HEK293T (cell line): ENCODE results near the gene LIN7A.

Experiments
- CTCF ChIA-PET: fragments of 350-600 bp; formaldehyde crosslinking; extraction: SDS; loops from one replicate; lab custom pipeline; 2021; ENCODE audit warnings: antibody characterized with exemption, inconsistent platforms; lab: Yijun Ruan, JAX
- POLR2A ChIA-PET: fragments of 350-600 bp; formaldehyde crosslinking; extraction: SDS; loops from one replicate; lab custom pipeline; 2020; ENCODE audit warnings: antibody characterized with exemption, inconsistent platforms; lab: Yijun Ruan, JAX
- DNase-seq: peaks from one replicate; pipeline ENCODE4 v3.0.0; 2012; ENCODE audit warnings: mixed read lengths; ENCODE audit errors: extremely low spot score
- ARNT ChIP-seq: fragments of 450-650 bp; IDR thresholded peaks from 2 replicates; pipeline ENCODE4 v1.6.1; 2017; ENCODE audit warnings: mild to moderate bottlenecking
- BHLHE40 ChIP-seq: fragments of 450-650 bp; IDR thresholded peaks from 2 replicates; pipeline ENCODE4 v1.6.1; 2016; ENCODE audit warnings: mild to moderate bottlenecking, moderate library complexity, borderline replicate concordance
- CTBP1 ChIP-seq: fragments of 450-650 bp; IDR thresholded peaks from 2 replicates; pipeline ENCODE4 v1.6.1; 2016; ENCODE audit warnings: borderline replicate concordance
- ELF4 ChIP-seq: fragments of 450-650 bp; IDR thresholded peaks from 2 replicates; pipeline ENCODE4 v1.6.1; 2017; ENCODE audit warnings: antibody characterized with exemption
- FOXA1 ChIP-seq: fragments of 450-650 bp; IDR thresholded peaks from 2 replicates; pipeline ENCODE4 v1.6.1; 2016; ENCODE audit warnings: mild to moderate bottlenecking
- FOXK2 ChIP-seq: fragments of 450-650 bp; IDR thresholded peaks from 2 replicates; pipeline ENCODE4 v1.6.1; 2016; ENCODE audit warnings: mild to moderate bottlenecking
- FOXM1 ChIP-seq: fragments of 450-650 bp; IDR thresholded peaks from 2 replicates; pipeline ENCODE4 v1.6.1; 2017; ENCODE audit warnings: mild to moderate bottlenecking, borderline replicate concordance
- HDGF ChIP-seq: fragments of 450-650 bp; IDR thresholded peaks from 2 replicates; pipeline ENCODE4 v1.6.1; 2017; ENCODE audit warnings: antibody characterized with exemption, borderline replicate concordance
- L3MBTL2 ChIP-seq: fragments of 450-650 bp; conservative IDR thresholded peaks from 2 replicates; pipeline ENCODE4 v1.6.1; 2016; ENCODE audit warnings: mild to moderate bottlenecking
- LEF1 ChIP-seq: fragments of 450-650 bp; IDR thresholded peaks from 2 replicates; pipeline ENCODE4 v1.6.1; 2017; ENCODE audit warnings: mild to moderate bottlenecking, borderline replicate concordance
- NFRKB ChIP-seq: fragments of 450-650 bp; IDR thresholded peaks from 2 replicates; pipeline ENCODE4 v1.6.1; 2016; ENCODE audit warnings: mild to moderate bottlenecking, moderate library complexity
- SP1 ChIP-seq: fragments of 450-650 bp; IDR thresholded peaks from 2 replicates; pipeline ENCODE4 v1.6.1; 2017
- SUZ12 ChIP-seq: fragments of 450-650 bp; IDR thresholded peaks from 2 replicates; pipeline ENCODE4 v1.6.1; 2016; ENCODE audit warnings: mild to moderate bottlenecking
- TARDBP ChIP-seq: fragments of 450-650 bp; IDR thresholded peaks from 2 replicates; pipeline ENCODE4 v1.6.1; 2016
- ZNF384 ChIP-seq: fragments of 450-650 bp; IDR thresholded peaks from 2 replicates; pipeline ENCODE4 v1.6.1; 2016
- TF ChIP-seq, protein P1 (sequence below): fragments of 450-650 bp; IDR thresholded peaks from 2 replicates; pipeline ENCODE4 v1.6.1; 2016

The LIN7A gene

DNA sequence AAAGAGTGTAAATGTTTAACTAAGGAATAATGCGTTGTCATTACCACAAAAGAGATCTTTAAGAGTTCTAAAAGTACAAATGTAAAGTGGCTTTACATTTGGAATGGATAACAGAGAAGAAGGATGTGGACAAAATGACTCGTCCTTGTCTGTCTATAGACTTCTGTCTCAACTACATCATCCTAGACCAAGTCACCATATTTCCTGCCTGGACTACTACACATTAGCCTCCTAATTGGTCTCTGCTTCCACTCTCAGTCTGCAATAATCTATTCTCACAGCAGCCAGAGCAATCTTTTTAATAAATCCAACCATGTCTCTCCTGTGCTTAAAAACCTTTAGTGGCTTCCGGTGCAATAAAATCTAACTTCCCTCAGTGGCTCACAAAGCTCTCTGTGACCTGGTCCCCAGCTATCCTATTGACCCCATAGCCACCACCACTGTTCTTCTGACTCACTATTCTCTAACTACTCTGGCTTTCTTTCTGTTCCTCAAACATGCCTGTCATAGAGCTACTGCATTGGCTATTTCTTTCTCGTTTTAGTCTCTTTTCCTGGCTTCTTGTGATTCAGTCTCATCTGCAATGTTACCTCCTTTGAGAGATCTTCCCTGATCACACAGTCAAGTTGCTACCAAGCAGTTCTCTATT is 130.0 kb downstream of the LIN7A start:
- DNase-seq, result no peak
- CTCF ChIA-PET, result no interaction called here
- POLR2A ChIA-PET, result no interaction called here
- TF ChIP-seq FOXM1 (no peak), BHLHE40 (no peak), SP1 (no peak), ARNT (no peak), FOXA1 (no peak), FOXK2 (no peak), ELF4 (no peak), HDGF (no peak), SUZ12 (no peak), LEF1 (no peak), NFRKB (no peak), L3MBTL2 (no peak), CTBP1 (no peak), ZNF384 (no peak), TARDBP (no peak)
- TF ChIP-seq, protein P1, sequence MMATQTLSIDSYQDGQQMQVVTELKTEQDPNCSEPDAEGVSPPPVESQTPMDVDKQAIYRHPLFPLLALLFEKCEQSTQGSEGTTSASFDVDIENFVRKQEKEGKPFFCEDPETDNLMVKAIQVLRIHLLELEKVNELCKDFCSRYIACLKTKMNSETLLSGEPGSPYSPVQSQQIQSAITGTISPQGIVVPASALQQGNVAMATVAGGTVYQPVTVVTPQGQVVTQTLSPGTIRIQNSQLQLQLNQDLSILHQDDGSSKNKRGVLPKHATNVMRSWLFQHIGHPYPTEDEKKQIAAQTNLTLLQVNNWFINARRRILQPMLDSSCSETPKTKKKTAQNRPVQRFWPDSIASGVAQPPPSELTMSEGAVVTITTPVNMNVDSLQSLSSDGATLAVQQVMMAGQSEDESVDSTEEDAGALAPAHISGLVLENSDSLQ, result no peak

DNA sequence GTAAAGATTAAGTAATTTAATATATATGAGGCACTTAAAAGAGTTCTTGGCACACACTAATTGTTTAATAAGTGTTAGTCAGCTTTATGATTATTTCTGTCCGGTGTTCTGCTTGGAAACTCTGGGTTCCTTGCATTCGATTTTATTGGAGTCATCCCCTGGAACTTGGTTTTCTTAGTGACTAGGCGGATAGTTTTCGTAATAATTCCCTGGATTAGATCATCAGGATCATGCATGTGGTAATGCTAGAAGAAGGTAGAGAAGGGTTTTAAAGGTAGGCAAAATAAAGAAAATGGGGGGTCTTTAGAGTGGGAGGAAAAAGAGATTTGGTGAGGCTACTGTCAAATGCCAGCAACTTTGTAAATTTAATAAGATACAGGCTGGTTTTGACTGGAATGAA is 132.6 kb downstream of the LIN7A start:
- TF ChIP-seq HDGF (no peak), SP1 (no peak), FOXA1 (no peak), L3MBTL2 (no peak), ZNF384 (no peak), ELF4 (no peak), FOXM1 (no peak), SUZ12 (no peak), BHLHE40 (no peak), FOXK2 (no peak), NFRKB (no peak), LEF1 (no peak), CTBP1 (no peak), ARNT (no peak), TARDBP (no peak)
- TF ChIP-seq, protein P1, result no peak
- CTCF ChIA-PET, result no interaction called here
- POLR2A ChIA-PET, result no interaction called here
- DNase-seq, result no peak

DNA sequence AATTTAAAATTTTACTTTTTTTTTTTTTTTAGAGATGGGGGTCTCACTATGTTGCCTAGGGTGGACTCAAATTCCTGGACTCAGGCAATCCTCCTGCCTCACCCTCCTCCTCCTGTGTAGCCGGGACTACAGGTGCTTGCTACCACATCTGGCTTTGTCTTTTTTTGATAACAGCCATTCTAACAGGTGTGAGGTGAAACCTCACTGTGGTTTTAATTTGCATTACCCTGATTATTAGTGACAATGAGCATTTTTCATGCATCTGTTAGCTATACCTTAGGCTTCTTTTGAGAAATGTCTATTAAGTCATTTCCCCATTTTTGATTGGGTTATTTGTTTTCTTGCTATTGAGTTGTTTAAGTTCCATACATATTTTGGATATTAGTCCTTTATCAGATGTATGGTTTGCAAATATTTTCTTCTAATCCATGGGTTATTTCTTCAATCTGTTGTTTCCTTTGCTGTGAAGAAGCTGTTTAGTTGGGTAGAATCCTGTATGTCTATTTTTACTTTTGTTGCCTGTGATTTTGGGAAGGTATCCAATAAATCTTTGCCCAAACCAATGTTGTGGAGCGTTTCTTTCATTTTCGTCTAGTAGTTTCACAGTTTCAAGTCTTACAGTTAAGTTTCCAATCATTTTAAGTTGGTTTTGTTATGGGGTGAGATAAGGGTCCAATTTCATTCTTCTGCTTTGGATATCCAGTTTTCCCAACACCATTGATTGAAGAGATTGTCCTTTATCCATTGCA is 134.9 kb downstream of the LIN7A start:
- no peak for DNase-seq
- POLR2A ChIA-PET, result no interaction called here
- CTCF ChIA-PET, result no interaction called here
- TF ChIP-seq, protein P1, result no peak
- TF ChIP-seq SP1 (no peak), SUZ12 (no peak), FOXM1 (no peak), FOXA1 (no peak), CTBP1 (no peak), ELF4 (no peak), TARDBP (no peak), ARNT (no peak), BHLHE40 (no peak), ZNF384 (no peak), L3MBTL2 (no peak), FOXK2 (no peak), NFRKB (no peak), LEF1 (no peak), HDGF (no peak)

DNA sequence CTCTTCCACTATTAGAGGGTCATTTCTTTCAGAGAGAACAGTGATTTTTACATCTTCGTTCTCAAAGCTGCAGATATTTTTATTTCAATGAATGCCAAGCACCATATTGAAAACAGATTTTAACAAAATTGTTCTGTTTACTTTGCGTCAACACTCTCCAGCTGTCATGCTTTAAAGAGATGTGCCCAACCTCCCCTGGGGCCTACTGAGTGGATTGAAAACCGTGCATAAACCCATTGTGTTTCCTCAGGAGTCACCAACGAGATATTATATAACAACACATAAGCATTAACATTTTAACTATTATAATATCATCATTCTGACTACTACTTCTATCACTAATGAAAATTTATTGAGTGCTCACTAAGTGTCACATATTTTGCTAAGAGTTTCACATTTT is 139.5 kb downstream of the LIN7A start:
- no peak for TF ChIP-seq ELF4
- no peak for TF ChIP-seq TARDBP
- no peak for TF ChIP-seq HDGF
- no peak for TF ChIP-seq SUZ12
- no peak for TF ChIP-seq SP1
- no peak for TF ChIP-seq BHLHE40
- TF ChIP-seq FOXM1, result no peak
- no peak for TF ChIP-seq ZNF384
- TF ChIP-seq CTBP1, result no peak
- no peak for TF ChIP-seq L3MBTL2
- no peak for TF ChIP-seq ARNT
- no peak for TF ChIP-seq NFRKB
- TF ChIP-seq FOXK2, result no peak
- TF ChIP-seq FOXA1, result no peak
- TF ChIP-seq, protein P1, result no peak
- TF ChIP-seq LEF1, result no peak
- no peak for DNase-seq
- POLR2A ChIA-PET, result no interaction called here
- CTCF ChIA-PET, result no interaction called here

DNA sequence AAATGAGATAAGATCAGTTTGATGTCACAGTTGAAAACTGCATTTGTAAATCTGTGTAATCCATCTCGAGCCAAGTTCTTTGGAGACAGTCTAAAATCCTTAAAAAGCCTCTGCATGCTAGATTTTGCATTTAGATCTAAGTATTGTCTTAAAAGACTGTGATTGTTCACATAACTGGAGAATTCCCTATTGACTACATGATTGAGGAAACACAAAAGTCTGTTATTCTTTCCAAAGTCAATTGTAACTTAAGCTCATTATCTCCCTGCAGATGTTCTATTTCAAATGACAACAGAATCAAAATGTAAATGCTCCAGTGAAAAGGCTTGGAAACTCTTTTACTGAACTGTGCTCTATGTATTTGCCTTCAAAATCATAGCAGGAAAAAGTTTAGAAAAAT is 143.2 kb downstream of the LIN7A start:
- DNase-seq, result no peak
- POLR2A ChIA-PET, result no interaction called here
- CTCF ChIA-PET, result interaction anchor here (0.8 kb wide), 1 partner anchor 16 kb away, joined by 3 read pairs; no protein-coding TSS in a partner anchor
- TF ChIP-seq ELF4 (no peak), LEF1 (no peak), FOXA1 (no peak), CTBP1 (no peak), NFRKB (no peak), ZNF384 (no peak)
